ENCODE results near the gene ERO1B. TPM values are rescaled to one million over a fixed set of nuclear protein-coding genes. Genes with fewer than 3 reads are reported as not detected.

The ERO1B gene
- total and polyA plus RNA-seq, 2 of the 4 experiments (the other 2 are of a cell fraction), result 0.54 to 0.60 TPM

DNA sequence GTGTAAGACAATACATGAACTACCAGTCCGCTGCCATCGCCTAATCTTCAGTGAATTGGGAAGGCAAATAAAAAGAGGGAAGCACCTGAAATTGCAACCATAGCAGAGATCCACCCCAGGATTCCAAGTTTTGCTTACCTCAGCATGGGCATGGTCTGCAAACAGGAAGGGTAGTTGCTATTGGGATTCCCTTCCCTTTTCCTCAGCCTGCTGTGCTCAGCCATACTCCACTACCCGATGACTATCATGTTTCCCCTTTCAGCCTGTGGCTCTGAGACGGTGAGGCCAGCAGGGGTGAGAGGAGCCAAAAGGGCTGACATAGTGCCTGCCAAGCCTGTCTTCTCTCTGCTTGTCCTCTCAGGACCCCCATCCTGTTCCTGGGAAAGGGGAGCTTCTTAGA lies 75.2 kb downstream of the ERO1B start:
- no TSS peak for BruUV-seq (replicated peaks)
- 0 out of 2 replicates have a peak, but pooled peaks have one; percentile 40 for ATAC-seq (ENCODE audit: low read depth)
- H2AK5ac ChIP-seq (ENCODE audit: low read depth, low read length), result no peak overlapping the region

More for the DNA sequence above, 75.2 kb downstream of the ERO1B start:
- Histone ChIP-seq H3K23ac (ENCODE audit: low read depth, low read length) (no peak overlapping the region), H2BK15ac (ENCODE audit: low read depth, low read length) (no peak overlapping the region), H3K36me3 (ENCODE audit: control insufficient read depth, insufficient read depth, low read length) (peaks cover 5% of the 10 kb centered on the region; the same call in 1 of the 2 replicates), H3K4me3 (ENCODE audit: insufficient read depth, low read depth, low read length) (no peak overlapping the region), H3K4ac (ENCODE audit: low read depth, low read length) (no peak overlapping the region), H3K4me2 (ENCODE audit: low read depth, low read length) (no peak overlapping the region), H3K4me1 (ENCODE audit: control insufficient read depth, insufficient read depth, low read length) (no peaks in the 10 kb centered on the region), H3K9me3 (ENCODE audit: control insufficient read depth, insufficient read depth, low read length) (peaks cover 2% of the 10 kb centered on the region; the same call in 1 of the 2 replicates), H3K9ac (ENCODE audit: low read depth, low read length) (no peak overlapping the region), H3K9me1 (ENCODE audit: insufficient read depth, low read length) (peaks cover 5% of the 10 kb centered on the region; the same call in 1 of the 2 replicates), H4K8ac (ENCODE audit: low read depth in 2 of 2, low read length in 2 of 2) (no peak overlapping the region), H3K56ac (ENCODE audit: extremely low read depth, insufficient read depth, low read length) (no peak overlapping the region), H2BK20ac (ENCODE audit: low read depth, low read length) (no peak overlapping the region), H2BK120ac (ENCODE audit: low read depth, low read length) (no peak overlapping the region), H3K27ac (ENCODE audit: insufficient read depth, low read length) (no peak overlapping the region), H2AFZ (replicated peaks; ENCODE audit: low read length, poor library complexity) (peak overlapping the region; percentile 43), H2BK5ac (ENCODE audit: low read depth, low read length, poor library complexity, severe bottlenecking) (no peak overlapping the region), H3K14ac (replicated peaks; ENCODE audit: low read depth, low read length) (no peak overlapping the region), H4K5ac (ENCODE audit: low read depth, low read length) (no peak overlapping the region), H3K18ac (ENCODE audit: low read depth, low read length) (no peak overlapping the region), H2AK9ac (replicated peaks; ENCODE audit: low read depth, low read length, poor library complexity) (no peak overlapping the region), H4K20me1 (ENCODE audit: insufficient read depth, low read length) (no peaks in the 10 kb centered on the region), H3K79me1 (ENCODE audit: low read depth in 1 of 2, low read length in 2 of 2) (no peaks in the 10 kb centered on the region; a peak in 1 of 4 replicates), H3K27me3 (ENCODE audit: control insufficient read depth, insufficient read depth, low read length) (no peaks in the 10 kb centered on the region), H4K91ac (ENCODE audit: insufficient read depth, low read depth, low read length) (no peak overlapping the region)
- no peak for DNase-seq
- ChIA-PET CTCF (no interaction called here), POLR2A (ENCODE audit: unreplicated experiment) (no interaction called here)
- dilution Hi-C loops (cut with HindIII; ENCODE audit: low sequenced_read_pairs, unreplicated experiment), result no loop called here
- in situ Hi-C loops (cut with MboI; ENCODE audit: low sequenced_read_pairs), result no loop called here
- no CpG with 5 or more reads among the region's 4 CpGs for WGBS, 2 experiments (ENCODE audit: extremely low coverage in 2 of 2, insufficient read length in 1 of 2)
- TF ChIP-seq SMC3 (IDR thresholded peaks at IDR 0.05; ENCODE audit: low read depth, low read length) (no peak), FOS (IDR thresholded peaks at IDR 0.05; ENCODE audit: low read depth, low read length) (no peak), POLR2A (IDR thresholded peaks at IDR 0.05; ENCODE audit: low read depth, low read length) (no peak), RFX5 (IDR thresholded peaks at IDR 0.05; ENCODE audit: low read depth, low read length) (no peak), RAD21 (IDR thresholded peaks at IDR 0.05; ENCODE audit: low read length) (no peak), MXI1 (IDR thresholded peaks at IDR 0.05; ENCODE audit: borderline replicate concordance, low read depth, low read length) (no peak), CHD1 (IDR thresholded peaks at IDR 0.05; ENCODE audit: low read depth, low read length) (no peak), MAZ (IDR thresholded peaks at IDR 0.05; ENCODE audit: borderline replicate concordance, low read depth, low read length) (no peak), BHLHE40 (IDR thresholded peaks at IDR 0.05; ENCODE audit: low read depth, low read length) (no peak)
- TF ChIP-seq, protein P1, sequence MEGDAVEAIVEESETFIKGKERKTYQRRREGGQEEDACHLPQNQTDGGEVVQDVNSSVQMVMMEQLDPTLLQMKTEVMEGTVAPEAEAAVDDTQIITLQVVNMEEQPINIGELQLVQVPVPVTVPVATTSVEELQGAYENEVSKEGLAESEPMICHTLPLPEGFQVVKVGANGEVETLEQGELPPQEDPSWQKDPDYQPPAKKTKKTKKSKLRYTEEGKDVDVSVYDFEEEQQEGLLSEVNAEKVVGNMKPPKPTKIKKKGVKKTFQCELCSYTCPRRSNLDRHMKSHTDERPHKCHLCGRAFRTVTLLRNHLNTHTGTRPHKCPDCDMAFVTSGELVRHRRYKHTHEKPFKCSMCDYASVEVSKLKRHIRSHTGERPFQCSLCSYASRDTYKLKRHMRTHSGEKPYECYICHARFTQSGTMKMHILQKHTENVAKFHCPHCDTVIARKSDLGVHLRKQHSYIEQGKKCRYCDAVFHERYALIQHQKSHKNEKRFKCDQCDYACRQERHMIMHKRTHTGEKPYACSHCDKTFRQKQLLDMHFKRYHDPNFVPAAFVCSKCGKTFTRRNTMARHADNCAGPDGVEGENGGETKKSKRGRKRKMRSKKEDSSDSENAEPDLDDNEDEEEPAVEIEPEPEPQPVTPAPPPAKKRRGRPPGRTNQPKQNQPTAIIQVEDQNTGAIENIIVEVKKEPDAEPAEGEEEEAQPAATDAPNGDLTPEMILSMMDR (conservative IDR thresholded peaks at IDR 0.05; ENCODE audit: low read depth, low read length), result no peak
- intact Hi-C loops (cut with micrococcal nuclease), result no loop called here
